Measurements from ENCODE around the gene ENG.

The ENG gene

GRCh38 chr9:127814619-127815511, 39.6 kb downstream of the ENG start:
- no peak for DNase-seq (ENCODE audit: low read depth in 2 of 2)

DNA sequence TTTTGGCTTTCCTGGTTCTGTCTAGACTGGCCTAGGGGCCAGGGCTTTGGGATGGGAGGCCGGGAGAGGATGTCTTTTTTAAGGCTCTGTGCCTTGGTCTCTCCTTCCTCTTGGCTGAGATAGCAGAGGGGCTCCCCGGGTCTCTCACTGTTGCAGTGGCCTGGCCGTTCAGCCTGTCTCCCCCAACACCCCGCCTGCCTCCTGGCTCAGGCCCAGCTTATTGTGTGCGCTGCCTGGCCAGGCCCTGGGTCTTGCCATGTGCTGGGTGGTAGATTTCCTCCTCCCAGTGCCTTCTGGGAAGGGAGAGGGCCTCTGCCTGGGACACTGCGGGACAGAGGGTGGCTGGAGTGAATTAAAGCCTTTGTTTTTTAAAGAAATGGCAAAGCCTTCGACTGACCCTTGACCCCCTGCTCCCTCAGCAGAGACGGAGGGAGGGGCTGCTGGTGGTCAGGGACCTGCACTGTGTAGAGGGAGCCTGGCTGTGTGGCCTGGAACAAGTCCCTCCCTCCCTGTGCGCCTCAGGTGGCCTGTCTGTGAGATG, 40.7 kb downstream of the ENG start:
- no peak for DNase-seq (ENCODE audit: low read depth in 2 of 2)

DNA sequence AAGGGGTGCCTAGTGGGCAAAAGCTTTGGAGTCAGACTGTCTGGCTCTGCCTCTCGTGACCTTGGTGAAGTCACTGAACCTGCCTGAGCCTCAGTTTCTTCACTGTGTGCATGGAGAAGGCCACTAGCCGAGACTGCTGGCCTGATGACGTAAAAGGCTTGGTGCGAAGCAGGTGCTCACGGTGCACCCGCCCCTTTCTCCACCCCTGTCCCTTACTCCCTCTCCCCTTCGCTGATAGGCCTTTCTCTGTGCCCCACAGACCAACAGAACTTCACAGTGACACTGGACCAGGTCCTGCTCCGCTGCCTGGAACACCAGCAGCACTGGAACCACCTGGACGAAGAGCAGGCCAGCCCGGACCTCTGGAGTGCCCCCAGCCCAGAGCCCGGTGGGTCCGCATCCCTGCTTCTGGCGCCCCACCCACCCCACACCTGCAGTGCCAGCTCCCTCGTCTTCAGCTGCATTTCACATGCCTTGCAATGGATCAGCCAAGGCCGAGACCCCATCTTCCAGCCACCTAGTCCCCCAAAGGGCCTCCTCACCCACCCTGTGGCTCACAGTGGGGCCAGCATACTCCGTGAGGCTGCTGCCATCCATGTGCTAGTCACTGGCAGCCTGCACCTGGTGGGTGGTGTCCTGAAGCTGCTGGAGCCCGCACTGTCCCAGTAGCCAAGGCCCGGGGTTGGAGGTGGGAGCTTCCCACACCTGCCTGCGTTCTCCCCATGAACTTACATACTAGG, 41.4 kb downstream of the ENG start:
- no peak for DNase-seq (ENCODE audit: low read depth in 2 of 2)

DNA sequence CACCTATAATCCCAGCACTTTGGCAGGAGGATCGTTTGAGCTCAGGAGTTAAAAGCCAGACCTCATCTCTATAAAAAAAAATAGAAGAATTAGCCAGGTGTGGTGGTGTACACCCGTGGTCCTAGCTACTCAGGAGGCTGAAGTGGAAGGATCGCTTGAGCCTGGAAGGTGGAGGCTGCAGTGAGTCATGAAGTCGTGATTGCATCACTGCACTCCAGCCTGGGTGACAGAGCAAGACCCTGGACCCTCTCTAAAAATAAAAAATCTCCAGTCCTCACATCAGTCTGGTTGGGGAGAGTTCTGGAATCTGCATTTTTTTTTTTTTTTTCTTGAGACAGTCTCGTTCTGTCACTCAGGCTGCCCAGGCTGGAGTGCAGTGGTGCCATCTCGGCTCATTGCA, 42.4 kb downstream of the ENG start:
- no peak for DNase-seq (ENCODE audit: low read depth in 2 of 2)

DNA sequence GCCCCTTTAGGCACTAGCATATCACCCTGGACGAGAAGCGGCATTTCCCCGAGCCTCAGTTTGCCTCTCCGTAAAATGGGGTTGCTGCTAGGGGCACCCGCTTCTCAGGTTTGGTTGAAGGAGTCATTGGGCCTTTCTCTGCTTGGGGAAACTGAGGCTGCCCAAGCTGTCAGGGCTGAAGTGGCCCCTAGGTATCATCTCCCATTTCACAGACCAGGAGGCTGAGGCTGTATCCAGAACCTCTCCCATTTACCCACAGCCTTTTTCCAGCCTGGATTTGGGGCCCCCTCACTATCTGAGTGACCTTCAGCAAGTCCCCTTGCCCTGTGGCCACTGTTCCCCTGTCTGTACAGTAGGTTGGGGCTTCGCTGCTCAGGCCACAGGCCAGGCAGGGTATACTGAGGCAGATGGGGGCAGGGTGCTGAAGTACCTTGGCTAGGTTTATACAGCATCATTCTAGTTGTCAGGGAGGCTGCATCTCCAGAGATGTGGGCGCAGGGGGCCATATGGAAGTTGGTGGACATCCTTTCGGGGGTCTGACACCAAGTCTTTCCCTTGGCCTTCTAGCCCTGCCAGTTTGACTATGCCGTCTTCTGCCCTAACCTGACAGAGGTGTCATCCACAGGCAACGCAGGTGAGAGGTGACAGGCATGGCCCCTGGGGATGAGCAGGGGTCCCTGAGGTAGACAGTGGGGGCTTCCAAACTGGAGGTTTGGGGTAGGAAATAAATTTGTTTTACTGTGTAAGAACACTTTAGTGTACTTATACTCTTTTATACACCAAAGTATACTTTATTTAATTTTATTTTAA, 43.9 kb downstream of the ENG start:
- no peak for DNase-seq (ENCODE audit: low read depth in 2 of 2)

GRCh38 chr9:127809540-127810377, 44.7 kb downstream of the ENG start:
- no peak for DNase-seq (ENCODE audit: low read depth in 2 of 2)

GRCh38 chr9:127809002-127809539, 45.4 kb downstream of the ENG start:
- DNase-seq (ENCODE audit: low read depth in 2 of 2) = no peak

DNA sequence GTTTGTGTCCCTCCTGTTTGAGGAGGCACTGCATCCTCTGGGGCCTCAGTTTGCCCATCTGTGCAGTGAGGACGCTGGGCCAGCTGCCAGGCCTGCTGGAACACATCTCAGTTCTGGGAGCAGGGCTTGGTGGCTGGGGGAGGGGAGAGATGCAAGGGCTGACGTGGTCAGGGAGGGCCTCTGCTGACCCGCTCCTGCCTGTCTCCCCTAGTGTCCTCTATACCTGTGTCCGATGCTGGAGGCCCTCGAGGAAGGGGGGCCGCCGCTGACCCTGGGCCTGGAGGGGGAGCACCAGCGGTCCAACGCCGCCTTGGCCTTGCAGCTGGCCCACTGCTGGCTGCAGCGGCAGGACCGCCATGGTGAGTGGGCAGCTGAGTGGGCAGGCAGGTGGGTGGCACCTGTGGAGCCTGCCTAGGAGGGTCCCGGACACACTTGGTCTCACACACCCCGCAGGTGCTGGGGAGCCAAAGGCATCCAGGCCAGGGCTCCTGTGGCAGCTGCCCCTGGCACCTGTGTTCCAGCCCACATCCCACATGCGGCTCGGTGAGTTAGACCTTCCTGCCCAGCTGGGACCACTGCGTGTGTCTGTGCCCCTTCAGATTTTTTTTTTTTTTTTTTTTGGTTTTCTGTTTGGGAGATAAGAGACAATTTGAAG, 46.0 kb downstream of the ENG start:
- DNase-seq (ENCODE audit: low read depth in 2 of 2) = no peak

GRCh38 chr9:127806871-127807270, 47.6 kb downstream of the ENG start:
- DNase-seq (ENCODE audit: low read depth in 2 of 2) = no peak

GRCh38 chr9:127805620-127806019, 48.8 kb downstream of the ENG start:
- no peak for DNase-seq (ENCODE audit: low read depth in 2 of 2)

- no peak for DNase-seq (ENCODE audit: low read depth in 2 of 2)
Observed at GRCh38 chr9:127803507-127804352, 50.7 kb downstream of the ENG start.

DNA sequence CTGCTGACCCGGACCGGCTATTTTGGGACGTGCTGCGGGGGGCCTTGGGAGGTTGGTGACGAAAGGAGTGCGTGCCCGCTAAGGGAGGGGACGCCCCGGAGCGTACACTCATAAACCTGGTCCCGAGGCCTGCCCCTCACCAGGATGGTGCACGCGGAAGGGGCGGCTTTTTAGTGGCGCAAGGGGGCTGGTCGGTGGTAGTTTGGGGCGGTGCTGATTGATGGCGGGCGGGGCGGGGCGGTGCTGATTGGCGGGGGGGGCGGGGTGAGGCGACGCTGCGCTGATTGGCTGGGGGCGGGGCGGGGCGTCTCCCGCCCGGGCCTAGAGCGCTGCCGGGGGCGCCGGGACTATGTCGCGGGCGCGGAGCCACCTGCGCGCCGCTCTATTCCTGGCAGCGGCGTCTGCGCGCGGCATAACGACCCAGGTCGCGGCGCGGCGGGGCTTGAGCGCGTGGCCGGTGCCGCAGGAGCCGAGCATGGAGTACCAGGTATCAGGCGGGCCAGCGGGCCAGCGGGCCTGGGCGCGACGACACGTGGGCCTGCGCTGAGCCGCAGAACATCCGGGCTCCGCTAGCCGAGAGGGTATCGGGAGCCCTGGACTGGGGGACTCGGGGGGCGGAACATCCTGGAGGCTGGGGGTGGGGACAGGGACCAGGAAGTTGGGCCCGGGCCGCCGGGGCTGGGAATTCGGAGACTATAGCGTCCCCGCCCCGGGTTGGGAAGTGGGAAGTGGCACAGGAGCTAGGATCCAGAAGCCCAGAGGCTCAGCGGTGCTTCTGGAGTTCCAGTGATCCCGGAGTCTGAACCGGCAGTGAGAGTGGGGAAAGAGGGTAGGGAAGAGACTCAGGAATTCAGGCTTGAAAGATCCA, 51.6 kb downstream of the ENG start, which contains the start of gene FPGS:
Gene FPGS (plus strand): TSS at position 307 of the 868 bp plus-strand sequence. CDS start 43 bp downstream, at position 350.
- DNase-seq (ENCODE audit: low read depth in 2 of 2) = peak; percentile 77 to 80

DNA sequence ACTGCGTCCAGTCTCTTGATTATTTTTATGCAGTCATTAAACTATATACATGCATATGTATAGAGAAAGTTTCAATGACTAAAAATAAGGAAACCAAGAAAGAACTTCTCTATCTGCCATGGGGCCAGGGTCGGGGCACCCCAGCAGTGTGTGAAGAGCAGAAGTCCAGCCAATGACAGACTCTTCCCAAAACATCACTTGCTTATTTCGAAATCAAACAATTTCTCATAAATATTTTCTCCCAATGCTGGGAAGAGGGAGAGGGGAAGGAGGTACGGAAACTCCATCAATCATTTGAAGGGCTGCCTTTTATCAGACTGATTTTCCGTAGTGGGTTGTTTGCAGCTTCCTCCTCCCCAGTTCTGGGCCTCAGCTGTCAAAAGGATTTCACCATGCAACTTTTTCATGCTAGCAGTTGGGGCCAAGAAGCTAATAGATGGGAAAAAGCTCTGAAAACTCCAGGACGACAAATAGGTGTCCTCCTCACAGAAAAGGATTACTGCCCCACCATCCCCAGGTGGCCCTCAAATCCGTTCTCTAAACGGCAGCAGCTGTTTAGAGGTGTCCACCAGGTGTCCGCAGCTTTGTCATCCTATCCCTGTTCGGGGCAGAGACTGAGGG, 52.4 kb downstream of the ENG start:
- no peak for DNase-seq (ENCODE audit: low read depth in 2 of 2)

- DNase-seq (ENCODE audit: low read depth in 2 of 2) = no peak
Observed at GRCh38 chr9:127796852-127797370, 57.5 kb downstream of the ENG start.

GRCh38 chr9:127796225-127796813, 58.1 kb downstream of the ENG start:
- DNase-seq (ENCODE audit: low read depth in 2 of 2) = no peak

DNA sequence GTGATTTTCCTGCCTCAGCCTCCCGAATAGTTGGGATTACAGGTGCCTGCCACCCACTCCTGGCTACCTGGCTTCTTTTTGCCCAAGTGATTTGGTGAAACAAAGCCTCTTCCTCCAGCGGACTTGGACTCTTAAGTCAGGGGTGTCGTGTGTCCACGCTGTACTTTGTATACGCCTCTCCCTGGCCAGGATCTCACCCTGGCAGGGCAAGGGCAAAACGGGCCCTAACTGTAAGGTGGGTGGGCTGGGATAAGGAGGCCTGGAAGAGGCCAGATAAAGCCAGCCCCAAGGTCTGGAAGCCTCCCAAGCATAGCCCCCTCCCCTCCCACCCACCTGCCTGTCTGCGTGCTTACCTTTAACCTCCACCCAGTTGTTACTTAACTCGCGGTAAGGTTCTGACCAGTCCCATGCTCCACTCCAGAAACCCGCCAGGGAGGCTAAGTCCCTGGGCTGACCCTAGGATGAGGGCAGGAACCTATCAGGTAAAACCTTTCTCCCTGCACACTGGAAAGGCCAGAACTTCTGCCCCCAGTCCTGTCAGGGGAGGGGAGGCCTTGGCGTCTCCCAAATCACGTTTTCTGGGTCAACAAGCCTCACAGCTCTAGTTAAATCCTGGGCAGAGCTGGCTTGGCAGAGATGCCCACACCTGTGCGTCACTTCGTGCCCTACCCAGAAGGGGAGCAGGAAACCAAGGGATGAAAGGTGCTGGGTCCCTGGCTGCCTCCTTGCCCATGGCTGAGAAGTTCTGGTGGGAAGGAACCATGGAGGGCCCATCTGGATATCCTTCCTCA, 60.3 kb downstream of the ENG start:
- no peak for DNase-seq (ENCODE audit: low read depth in 2 of 2)

All from activated CD4-positive, alpha-beta T cell treated with anti-CD3 and anti-CD28 coated beads for 24 hours (primary cell).